Measurements from ENCODE around the gene TIGD2. TPM values are rescaled to one million over a fixed set of nuclear protein-coding genes. Genes with fewer than 3 reads are reported as not detected.
A peak's percentile ranks its signal among the peaks of the same experiment; 100 is the strongest.

The TIGD2 gene
- total RNA-seq, 1 donor from 2014 or later, result 10.8 TPM

DNA sequence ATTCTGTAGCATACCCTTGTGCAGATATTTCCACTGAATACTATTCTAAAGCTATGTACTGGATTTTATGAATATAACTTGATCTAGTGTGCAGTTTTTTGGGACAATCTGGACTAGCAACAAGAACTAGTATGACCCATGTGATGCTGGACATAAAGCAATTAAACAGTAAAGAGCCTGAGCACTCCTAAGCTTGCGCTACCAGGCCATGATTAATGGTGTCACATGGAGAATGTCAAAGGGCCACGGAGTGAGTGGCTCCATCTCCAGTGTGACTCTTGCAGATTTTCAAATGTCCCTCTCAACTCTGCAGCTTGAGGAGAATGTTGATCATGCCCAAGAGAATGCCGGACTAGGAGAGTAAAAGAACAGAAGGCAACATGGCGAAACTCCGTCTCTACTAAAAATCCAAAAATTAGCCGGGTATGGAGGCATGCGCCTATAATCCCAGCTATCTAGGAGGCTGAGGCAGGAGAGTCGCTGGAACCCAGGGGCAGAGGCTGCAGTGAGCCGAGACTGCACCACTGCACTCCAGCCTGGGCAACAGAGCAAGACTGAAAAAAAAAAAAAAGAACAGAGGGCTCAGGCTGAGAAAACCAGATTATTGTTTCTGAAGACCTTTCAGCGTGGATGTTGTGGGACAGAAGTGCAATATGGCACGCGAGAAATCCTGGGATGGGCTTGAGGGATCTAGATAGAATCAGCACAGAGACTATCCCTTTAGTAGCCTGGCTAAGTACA lies 45.0 kb downstream of the TIGD2 start:
- TF ChIP-seq, protein P1, sequence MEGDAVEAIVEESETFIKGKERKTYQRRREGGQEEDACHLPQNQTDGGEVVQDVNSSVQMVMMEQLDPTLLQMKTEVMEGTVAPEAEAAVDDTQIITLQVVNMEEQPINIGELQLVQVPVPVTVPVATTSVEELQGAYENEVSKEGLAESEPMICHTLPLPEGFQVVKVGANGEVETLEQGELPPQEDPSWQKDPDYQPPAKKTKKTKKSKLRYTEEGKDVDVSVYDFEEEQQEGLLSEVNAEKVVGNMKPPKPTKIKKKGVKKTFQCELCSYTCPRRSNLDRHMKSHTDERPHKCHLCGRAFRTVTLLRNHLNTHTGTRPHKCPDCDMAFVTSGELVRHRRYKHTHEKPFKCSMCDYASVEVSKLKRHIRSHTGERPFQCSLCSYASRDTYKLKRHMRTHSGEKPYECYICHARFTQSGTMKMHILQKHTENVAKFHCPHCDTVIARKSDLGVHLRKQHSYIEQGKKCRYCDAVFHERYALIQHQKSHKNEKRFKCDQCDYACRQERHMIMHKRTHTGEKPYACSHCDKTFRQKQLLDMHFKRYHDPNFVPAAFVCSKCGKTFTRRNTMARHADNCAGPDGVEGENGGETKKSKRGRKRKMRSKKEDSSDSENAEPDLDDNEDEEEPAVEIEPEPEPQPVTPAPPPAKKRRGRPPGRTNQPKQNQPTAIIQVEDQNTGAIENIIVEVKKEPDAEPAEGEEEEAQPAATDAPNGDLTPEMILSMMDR (IDR thresholded peaks at IDR 0.05; ENCODE audit: unreplicated experiment), result no peak
- H3K9me3 Mint-ChIP-seq, result peaks cover 4% of the 10 kb centered on the region
- peaks cover 5% of the 10 kb centered on the region for H3K4me1 Mint-ChIP-seq
- H3K27me3 Mint-ChIP-seq (ENCODE audit: low read depth), result peaks cover under 1% of the 10 kb centered on the region
- H3K27ac Mint-ChIP-seq, result no peak overlapping the region
- no peaks in the 10 kb centered on the region for H3K36me3 Mint-ChIP-seq
- H3K4me3 Mint-ChIP-seq, result no peak overlapping the region
- no peak for DNase-seq (ENCODE audit: low spot score in 2 of 2, unreplicated experiment in 2 of 2)

DNA sequence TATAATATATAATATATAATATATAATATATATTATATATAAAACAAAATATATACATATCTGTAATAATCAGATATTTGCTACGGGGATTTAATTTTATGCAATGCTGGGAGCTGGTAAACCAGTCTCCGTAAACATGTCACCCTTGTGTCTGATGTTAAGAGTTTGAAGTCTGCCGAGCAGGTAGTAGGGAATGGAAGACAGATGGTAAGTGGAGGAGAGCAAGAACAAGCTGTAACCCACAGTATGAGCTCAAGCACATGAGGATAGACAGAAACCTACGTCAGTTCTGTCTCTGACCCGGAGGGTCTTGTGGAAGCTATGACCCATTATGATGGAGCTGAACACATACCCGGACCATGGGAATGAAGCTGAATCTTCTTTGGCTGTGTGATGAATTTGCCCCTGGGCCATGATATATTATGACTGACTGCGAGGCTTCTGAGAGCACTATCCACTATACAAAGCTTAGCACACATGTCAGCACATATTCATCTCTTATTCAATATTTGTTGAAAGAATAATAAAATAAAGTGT lies 46.2 kb downstream of the TIGD2 start:
- H3K27ac Mint-ChIP-seq, result no peak overlapping the region
- DNase-seq (ENCODE audit: low spot score in 2 of 2, unreplicated experiment in 2 of 2), result no peak
- peaks cover 5% of the 10 kb centered on the region for H3K4me1 Mint-ChIP-seq
- no peaks in the 10 kb centered on the region for H3K9me3 Mint-ChIP-seq
- TF ChIP-seq, protein P1 (IDR thresholded peaks at IDR 0.05; ENCODE audit: unreplicated experiment), result no peak
- H3K4me3 Mint-ChIP-seq, result no peak overlapping the region
- H3K36me3 Mint-ChIP-seq, result no peaks in the 10 kb centered on the region
- H3K27me3 Mint-ChIP-seq (ENCODE audit: low read depth), result peaks cover 5% of the 10 kb centered on the region

DNA sequence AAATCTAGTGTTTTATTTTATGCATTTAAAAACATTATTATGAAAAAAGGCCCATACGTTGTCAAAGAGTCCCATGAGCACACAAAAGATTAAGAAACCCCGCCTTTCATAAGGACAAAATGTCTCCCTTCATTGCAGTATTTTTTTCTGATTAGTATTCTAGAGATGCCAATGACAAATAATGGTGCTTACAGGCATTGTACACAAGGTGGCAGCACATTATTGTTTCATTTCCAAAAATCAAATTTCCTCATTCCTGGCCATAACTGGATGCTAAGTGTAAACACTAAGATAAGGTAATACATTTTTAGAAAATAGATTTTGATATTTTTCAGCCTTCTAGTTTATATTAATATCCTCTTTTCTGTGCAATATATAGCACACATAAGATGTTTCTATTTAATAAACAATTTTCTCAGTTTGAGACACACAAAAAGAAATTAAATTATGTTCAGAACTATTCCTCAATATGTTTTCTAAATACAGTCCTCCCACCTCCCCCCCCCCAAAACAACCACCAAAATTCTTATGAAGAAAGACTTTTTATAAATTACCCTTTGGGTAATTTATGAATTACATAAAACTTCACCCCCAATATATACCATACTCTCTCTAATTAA lies 47.7 kb downstream of the TIGD2 start:
- Mint-ChIP-seq H3K27ac (no peak overlapping the region), H3K4me3 (no peak overlapping the region), H3K36me3 (no peaks in the 10 kb centered on the region), H3K27me3 (ENCODE audit: low read depth) (peaks cover 5% of the 10 kb centered on the region), H3K4me1 (peaks cover 2% of the 10 kb centered on the region), H3K9me3 (peaks cover 4% of the 10 kb centered on the region)
- no peak for DNase-seq (ENCODE audit: low spot score in 2 of 2, unreplicated experiment in 2 of 2)
- TF ChIP-seq, protein P1 (IDR thresholded peaks at IDR 0.05; ENCODE audit: unreplicated experiment), result peak; percentile 82

DNA sequence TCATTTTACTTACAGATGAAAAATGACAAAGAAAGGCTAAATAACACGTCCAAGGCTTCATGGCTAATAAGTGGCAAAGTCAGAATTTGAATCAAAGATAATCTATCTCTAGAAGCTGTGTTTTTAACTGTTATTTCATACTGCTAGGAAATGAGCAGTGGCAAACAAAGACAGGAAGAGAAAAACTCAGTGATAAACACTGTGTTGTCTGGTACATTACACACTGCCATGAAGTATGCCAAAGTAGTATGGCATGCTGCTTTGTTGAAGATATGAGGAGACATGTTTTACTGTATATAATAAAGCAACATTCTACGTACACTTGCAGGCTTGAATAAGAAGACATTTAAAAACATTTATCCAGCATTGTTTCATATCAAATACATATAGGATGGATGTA lies 49.5 kb downstream of the TIGD2 start:
- Mint-ChIP-seq H3K27ac (no peak overlapping the region), H3K9me3 (peaks cover 4% of the 10 kb centered on the region), H3K4me3 (no peak overlapping the region), H3K36me3 (no peaks in the 10 kb centered on the region), H3K27me3 (ENCODE audit: low read depth) (peaks cover 5% of the 10 kb centered on the region), H3K4me1 (peaks cover 2% of the 10 kb centered on the region)
- no peak for DNase-seq (ENCODE audit: low spot score in 2 of 2, unreplicated experiment in 2 of 2)
- TF ChIP-seq, protein P1 (IDR thresholded peaks at IDR 0.05; ENCODE audit: unreplicated experiment), result no peak

DNA sequence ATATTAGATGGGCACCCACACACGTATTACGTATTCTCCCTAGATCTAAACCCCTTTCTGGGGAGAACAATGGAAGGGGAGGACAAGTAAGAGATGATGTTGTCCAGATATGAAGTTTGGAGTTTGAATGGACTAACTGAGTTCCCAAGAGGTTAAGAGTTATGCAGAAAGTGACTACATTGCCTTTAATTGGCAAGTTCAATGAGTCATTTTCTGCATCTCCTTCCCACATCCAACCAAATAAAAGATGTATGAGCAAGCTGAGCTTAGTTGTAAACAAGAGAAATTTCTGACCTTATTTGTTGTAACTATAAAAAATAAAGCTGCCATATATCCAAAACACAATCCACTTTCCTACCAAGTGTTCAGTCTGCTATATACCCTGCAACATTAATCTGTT lies 50.5 kb downstream of the TIGD2 start:
- Mint-ChIP-seq H3K27ac (no peak overlapping the region), H3K4me3 (no peak overlapping the region), H3K9me3 (peaks cover 4% of the 10 kb centered on the region), H3K27me3 (ENCODE audit: low read depth) (peaks cover 5% of the 10 kb centered on the region), H3K4me1 (peaks cover 2% of the 10 kb centered on the region), H3K36me3 (no peaks in the 10 kb centered on the region)
- no peak for DNase-seq (ENCODE audit: low spot score in 2 of 2, unreplicated experiment in 2 of 2)
- TF ChIP-seq, protein P1 (IDR thresholded peaks at IDR 0.05; ENCODE audit: unreplicated experiment), result no peak

Measured in mesothelial cell of epicardium (in vitro differentiated cells).